Measurements from ENCODE around the gene METTL4.

DNA sequence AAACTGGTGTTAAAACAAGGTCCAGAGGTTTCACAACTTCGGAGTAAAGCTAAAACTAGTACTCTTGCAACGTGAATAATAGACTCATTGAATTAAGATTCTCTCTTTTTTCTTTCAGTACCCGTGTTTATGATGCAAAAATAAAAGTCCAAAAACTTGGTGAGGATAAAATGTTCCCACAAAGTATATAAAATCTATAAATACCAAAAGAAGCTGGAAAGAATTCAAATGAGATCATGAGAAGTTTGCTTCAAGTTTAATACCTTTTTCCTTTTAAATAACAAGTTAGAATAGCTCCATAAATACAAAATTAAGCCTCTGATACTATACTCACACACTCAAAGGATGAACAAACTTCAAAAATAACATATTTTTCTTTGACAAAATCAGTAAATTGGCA is 34.0 kb downstream of the METTL4 start:
- TF ChIP-seq, protein P1, sequence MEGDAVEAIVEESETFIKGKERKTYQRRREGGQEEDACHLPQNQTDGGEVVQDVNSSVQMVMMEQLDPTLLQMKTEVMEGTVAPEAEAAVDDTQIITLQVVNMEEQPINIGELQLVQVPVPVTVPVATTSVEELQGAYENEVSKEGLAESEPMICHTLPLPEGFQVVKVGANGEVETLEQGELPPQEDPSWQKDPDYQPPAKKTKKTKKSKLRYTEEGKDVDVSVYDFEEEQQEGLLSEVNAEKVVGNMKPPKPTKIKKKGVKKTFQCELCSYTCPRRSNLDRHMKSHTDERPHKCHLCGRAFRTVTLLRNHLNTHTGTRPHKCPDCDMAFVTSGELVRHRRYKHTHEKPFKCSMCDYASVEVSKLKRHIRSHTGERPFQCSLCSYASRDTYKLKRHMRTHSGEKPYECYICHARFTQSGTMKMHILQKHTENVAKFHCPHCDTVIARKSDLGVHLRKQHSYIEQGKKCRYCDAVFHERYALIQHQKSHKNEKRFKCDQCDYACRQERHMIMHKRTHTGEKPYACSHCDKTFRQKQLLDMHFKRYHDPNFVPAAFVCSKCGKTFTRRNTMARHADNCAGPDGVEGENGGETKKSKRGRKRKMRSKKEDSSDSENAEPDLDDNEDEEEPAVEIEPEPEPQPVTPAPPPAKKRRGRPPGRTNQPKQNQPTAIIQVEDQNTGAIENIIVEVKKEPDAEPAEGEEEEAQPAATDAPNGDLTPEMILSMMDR (IDR thresholded peaks at IDR 0.05) = no peak
- TF ChIP-seq POLR2A (IDR thresholded peaks at IDR 0.05) (no peak), EP300 (IDR thresholded peaks at IDR 0.05; ENCODE audit: low read depth) (no peak), POLR2AphosphoS5 (IDR thresholded peaks at IDR 0.05) (no peak)

Data from transverse colon (tissue), 4 donors.